GM06990 (cell line): ENCODE results near the gene FREY1.

Experiments
- DNase-seq: peaks from one replicate; pipeline ENCODE4 v3.0.0-alpha.2; 2011; ENCODE audit not compliant: insufficient read length; ENCODE audit errors: extremely low read depth
- H3K27me3 ChIP-seq: replicated peaks from 2 replicates; pipeline ENCODE4 v1.6.0; 2011; ENCODE audit warnings: low read length; ENCODE audit not compliant: control insufficient read depth, insufficient read depth
- H3K36me3 ChIP-seq: 2 replicates; pipeline ENCODE4 v1.5.1; 2011; ENCODE audit warnings: low read length; ENCODE audit not compliant: control insufficient read depth, insufficient read depth
- H3K4me3 ChIP-seq: replicated peaks from 2 replicates; pipeline ENCODE4 v1.5.1; 2011; ENCODE audit warnings: low read depth, mild to moderate bottlenecking, control low read depth, low read length
- TF ChIP-seq, protein P1 (sequence below): IDR thresholded peaks from 2 replicates; pipeline ENCODE4 v1.5.1; 2011; ENCODE audit warnings: low read length, control low read depth, mild to moderate bottlenecking, inconsistent platforms; ENCODE audit not compliant: insufficient read depth, poor library complexity, severe bottlenecking

FREY1 gene

DNA sequence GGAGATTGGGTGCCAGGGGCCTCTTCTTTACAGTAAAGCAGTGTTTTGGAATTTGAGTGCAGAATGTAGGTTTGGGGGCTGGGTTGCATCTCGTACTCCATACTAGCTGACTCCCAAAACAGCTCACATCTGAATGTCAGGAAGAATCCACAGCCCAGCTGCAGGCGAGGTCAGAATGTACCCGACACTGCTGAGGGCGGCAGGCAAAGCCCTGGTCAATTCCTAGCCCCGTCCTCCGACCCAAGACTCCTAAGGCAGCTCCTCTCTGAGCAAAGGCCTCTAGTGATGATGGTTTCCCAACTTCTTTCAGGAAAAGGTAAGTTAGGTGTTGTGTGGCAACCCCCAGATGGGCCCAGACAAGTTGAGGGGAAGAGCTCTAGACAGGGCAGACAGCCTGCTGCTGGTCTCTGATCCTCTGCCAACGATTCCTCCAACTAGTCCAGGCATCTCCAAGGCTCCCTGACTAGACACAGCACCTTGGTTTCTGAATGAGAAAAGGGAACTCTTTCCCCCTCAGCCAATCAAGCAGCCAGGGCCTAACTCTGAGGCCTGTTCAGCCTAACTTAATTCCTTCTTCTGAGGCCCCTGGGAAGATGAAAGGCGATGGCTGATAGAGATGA is 24.0 kb upstream of the FREY1 start:
- Histone ChIP-seq H3K27me3 (no peaks in the 10 kb centered on the region; the same call in 1 of the 2 replicates), H3K36me3 (peaks cover 8% of the 10 kb centered on the region), H3K4me3 (no peak overlapping the region)
- DNase-seq = no peak
- TF ChIP-seq, protein P1, sequence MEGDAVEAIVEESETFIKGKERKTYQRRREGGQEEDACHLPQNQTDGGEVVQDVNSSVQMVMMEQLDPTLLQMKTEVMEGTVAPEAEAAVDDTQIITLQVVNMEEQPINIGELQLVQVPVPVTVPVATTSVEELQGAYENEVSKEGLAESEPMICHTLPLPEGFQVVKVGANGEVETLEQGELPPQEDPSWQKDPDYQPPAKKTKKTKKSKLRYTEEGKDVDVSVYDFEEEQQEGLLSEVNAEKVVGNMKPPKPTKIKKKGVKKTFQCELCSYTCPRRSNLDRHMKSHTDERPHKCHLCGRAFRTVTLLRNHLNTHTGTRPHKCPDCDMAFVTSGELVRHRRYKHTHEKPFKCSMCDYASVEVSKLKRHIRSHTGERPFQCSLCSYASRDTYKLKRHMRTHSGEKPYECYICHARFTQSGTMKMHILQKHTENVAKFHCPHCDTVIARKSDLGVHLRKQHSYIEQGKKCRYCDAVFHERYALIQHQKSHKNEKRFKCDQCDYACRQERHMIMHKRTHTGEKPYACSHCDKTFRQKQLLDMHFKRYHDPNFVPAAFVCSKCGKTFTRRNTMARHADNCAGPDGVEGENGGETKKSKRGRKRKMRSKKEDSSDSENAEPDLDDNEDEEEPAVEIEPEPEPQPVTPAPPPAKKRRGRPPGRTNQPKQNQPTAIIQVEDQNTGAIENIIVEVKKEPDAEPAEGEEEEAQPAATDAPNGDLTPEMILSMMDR = no peak

DNA sequence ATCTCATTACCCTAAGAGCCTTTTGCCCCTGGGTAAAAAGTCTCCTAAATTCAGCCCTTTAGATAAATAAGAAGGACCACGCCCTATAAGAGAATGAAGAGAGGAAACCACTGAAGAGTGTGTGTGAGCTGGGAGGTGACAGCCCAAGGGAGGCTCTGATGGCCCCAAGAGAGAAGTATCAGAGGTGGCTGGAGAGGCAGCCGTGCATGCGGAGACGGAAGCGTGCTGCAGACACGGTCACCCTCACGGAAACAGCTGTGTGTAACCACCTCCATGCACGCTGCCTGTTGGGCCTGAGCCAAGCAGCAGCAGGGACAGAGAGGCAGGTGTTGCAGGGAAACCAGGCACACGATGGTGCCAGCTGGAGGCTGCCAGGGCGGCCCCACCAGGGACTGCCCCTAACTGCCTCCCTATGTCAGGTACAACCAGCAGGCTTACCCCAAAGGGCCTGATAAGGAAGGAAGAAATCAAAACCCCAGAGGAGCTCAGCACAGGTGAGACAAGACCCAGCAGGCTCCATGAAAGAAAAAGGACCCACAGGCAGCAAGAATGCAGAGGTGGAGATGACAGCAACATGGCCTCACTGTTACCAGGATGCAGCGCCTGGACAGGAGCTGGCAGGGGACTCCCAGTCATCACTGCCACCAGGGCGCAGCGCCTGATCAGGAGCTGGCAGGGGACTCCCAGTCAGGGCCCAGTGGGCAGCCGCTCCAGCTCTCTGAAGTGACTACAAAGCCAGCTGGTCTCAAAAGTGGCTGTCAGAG is 23.1 kb upstream of the FREY1 start:
- Histone ChIP-seq H3K27me3 (no peaks in the 10 kb centered on the region; the same call in 1 of the 2 replicates), H3K36me3 (peaks cover 8% of the 10 kb centered on the region), H3K4me3 (no peak overlapping the region)
- peak; percentile 86 for DNase-seq
- TF ChIP-seq, protein P1 = no peak

DNA sequence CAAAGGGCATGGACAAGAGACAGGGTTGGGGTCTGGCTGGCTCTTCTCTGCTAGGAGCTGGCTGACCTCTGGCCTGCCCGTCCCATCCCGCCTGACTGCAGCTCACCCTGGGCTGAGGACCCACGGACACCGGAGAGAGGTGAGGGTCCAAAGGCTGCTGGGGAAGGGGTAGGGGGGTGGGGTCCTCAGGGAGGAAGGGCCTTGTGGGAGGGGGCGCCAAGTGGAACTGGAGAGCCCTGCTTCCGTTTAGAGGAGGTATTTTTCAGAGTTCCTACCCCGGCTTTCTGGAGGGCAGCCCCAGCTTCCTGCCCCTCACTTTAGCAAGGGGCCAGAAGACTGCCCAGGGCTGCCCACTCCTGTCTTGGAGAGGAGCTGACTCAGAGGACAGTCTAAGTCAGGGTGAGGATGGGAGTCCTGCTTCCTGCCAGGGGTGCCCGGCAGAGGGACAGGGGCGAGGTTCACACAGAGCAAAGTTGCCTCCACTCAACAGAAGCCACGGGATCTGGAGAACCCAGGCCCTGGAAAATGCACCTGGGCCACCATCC is 22.5 kb upstream of the FREY1 start:
- H3K36me3 ChIP-seq = peaks cover 3% of the 10 kb centered on the region
- TF ChIP-seq, protein P1 = no peak
- H3K27me3 ChIP-seq = no peaks in the 10 kb centered on the region; the same call in 1 of the 2 replicates
- DNase-seq = peak; percentile 46
- H3K4me3 ChIP-seq = no peak overlapping the region

DNA sequence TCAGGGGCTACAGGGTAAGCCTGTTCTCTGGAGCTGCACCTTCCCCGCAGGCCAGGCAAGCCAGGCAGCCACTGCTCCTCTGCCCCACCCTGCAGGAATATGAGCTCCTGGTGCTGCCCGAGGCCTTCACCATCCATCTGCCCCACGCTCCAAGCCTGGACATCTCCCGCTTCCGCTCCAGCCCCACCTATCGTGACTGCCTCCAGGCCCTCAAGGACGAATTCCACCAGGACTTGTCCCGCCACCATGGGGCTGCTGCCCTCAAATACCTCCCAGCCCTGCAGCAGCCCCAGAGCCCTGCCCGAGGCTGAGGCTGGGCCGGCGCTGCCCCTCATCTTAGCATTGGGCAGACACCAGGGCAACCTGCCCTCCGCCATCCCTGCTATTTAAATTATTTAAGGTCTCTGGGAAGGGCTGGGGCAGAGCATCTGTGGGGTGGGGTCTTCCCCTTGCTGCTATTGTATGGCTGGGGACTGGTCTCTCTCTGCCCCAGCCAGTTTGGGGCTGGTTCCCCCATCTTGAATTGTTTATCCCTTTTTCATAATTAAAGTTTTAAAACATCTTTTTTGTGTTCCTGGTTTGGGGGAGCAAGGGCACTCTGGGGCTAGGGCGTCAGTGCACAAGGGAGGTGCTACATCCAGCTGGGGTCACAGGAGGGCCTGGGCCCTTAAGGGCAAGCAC is 21.6 kb upstream of the FREY1 start:
- Histone ChIP-seq H3K4me3 (no peak overlapping the region), H3K36me3 (peaks cover 1% of the 10 kb centered on the region), H3K27me3 (no peaks in the 10 kb centered on the region; the same call in 1 of the 2 replicates)
- DNase-seq = no peak
- TF ChIP-seq, protein P1 = no peak

DNA sequence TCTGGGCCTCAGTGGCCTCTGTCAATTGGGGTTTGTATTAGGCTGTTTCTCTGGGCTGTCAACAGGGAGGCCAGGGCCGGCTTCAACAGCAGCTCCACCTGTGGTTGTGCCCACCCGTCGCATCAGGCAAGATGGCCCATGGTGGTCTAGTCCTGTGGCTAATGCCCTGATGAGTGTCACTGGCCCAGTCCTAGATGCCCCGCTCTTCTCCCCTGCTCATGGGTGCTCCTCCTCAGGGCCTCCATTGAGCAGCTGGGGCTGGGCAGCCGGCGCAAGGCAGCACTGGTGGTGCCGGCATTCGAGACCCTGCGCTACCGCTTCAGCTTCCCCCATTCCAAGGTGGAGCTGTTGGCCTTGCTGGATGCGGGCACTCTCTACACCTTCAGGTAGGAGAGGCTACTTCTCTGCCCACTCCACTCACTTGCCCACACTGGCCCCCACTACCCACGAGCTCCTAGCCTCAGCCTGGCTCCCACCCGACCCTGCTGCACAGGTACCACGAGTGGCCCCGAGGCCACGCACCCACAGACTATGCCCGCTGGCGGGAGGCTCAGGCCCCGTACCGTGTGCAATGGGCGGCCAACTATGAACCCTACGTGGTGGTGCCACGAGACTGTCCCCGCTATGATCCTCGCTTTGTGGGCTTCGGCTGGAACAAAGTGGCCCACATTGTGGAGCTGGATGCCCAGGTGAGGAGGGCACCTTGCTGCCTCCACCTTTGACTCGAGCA is 20.8 kb upstream of the FREY1 start:
- peaks cover 1% of the 10 kb centered on the region for H3K36me3 ChIP-seq
- TF ChIP-seq, protein P1 = no peak
- no peak for DNase-seq
- H3K4me3 ChIP-seq = no peak overlapping the region
- peaks cover 2% of the 10 kb centered on the region; the same call in 1 of the 2 replicates for H3K27me3 ChIP-seq
